OCI-LY3 (cell line): ENCODE measurements around the gene YIPF7.

Experiments used
- EZH2phosphoT487 ChIP-seq: fragments of 200-600 bp; shearing (Covaris generic); IDR thresholded peaks from 2 replicates; pipeline ENCODE4 v1.6.1; 2018; ENCODE audit warnings: antibody characterized with exemption, mixed run types, low read depth
- TF ChIP-seq, protein P1 (sequence below): fragments of 200-600, 300-600 bp; sonication (generic); IDR thresholded peaks from 2 replicates; pipeline ENCODE4 v1.5.1; 2014; ENCODE audit warnings: antibody characterized with exemption, low read length, low read depth

- TF ChIP-seq, protein P1, sequence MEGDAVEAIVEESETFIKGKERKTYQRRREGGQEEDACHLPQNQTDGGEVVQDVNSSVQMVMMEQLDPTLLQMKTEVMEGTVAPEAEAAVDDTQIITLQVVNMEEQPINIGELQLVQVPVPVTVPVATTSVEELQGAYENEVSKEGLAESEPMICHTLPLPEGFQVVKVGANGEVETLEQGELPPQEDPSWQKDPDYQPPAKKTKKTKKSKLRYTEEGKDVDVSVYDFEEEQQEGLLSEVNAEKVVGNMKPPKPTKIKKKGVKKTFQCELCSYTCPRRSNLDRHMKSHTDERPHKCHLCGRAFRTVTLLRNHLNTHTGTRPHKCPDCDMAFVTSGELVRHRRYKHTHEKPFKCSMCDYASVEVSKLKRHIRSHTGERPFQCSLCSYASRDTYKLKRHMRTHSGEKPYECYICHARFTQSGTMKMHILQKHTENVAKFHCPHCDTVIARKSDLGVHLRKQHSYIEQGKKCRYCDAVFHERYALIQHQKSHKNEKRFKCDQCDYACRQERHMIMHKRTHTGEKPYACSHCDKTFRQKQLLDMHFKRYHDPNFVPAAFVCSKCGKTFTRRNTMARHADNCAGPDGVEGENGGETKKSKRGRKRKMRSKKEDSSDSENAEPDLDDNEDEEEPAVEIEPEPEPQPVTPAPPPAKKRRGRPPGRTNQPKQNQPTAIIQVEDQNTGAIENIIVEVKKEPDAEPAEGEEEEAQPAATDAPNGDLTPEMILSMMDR = no peak
- TF ChIP-seq EZH2phosphoT487 = no peak
Measured at GRCh38 chr4:44651425-44651824, at the start of gene YIPF7.
